Lung (tissue), 12 donors: Measurements from ENCODE around the gene FILIP1L. TPM values are rescaled to one million over a fixed set of nuclear protein-coding genes. Genes with fewer than 3 reads are reported as not detected.

ENCODE experiments used
- ATAC-seq: fragments of 200-7000 bp; cut with Tn5 transposase; one replicate; pipeline ENCODE4 v1.9.1; 2020; ENCODE audit warnings: moderate number of reproducible peaks; ENCODE audit not compliant: insufficient read depth, low FRiP score
- DNase-seq, 3 donors: peaks; one replicate each; pipeline ENCODE4 v3.0.0-alpha.2; 2013 to 2017
- H3K27ac ChIP-seq, 2 donors: one replicate each; pipeline ENCODE4 v1.5.1; 2013; ENCODE audit warnings: mild to moderate bottlenecking in 2 of 2, moderate library complexity in 2 of 2, control low read depth in 1 of 2, inconsistent platforms in 1 of 2, low read depth in 1 of 2, low read length in 1 of 2
- H3K27me3 ChIP-seq, 3 donors: one replicate each; pipeline ENCODE4 v1.5.1; 2013; ENCODE audit warnings: low read length in 2 of 3; ENCODE audit not compliant: control insufficient read depth in 3 of 3, insufficient read depth in 3 of 3
- H3K36me3 ChIP-seq, 4 donors: one replicate each; pipeline ENCODE4 v1.5.1; 2013; ENCODE audit warnings: low read length in 4 of 4, mild to moderate bottlenecking in 1 of 4, moderate library complexity in 1 of 4; ENCODE audit not compliant: control insufficient read depth in 4 of 4, insufficient read depth in 4 of 4
- H3K4me1 ChIP-seq, 5 donors: one replicate each; pipeline ENCODE4 v1.5.1; 2013; ENCODE audit warnings: low read length in 5 of 5, mild to moderate bottlenecking in 2 of 5, moderate library complexity in 1 of 5; ENCODE audit not compliant: control insufficient read depth in 5 of 5, insufficient read depth in 5 of 5
- H3K4me3 ChIP-seq: one replicate; pipeline ENCODE4 v1.5.1; 2013; ENCODE audit warnings: mild to moderate bottlenecking, control low read depth, moderate library complexity
- H3K9ac ChIP-seq, 2 donors: one replicate each; pipeline ENCODE4 v1.5.1; 2013; ENCODE audit warnings: low read length in 2 of 2, control low read depth in 1 of 2; ENCODE audit not compliant: insufficient read depth in 1 of 2
- H3K9me3 ChIP-seq, 4 donors: one replicate each; pipeline ENCODE4 v1.5.1; 2013; ENCODE audit warnings: low read length in 3 of 4, mild to moderate bottlenecking in 1 of 4, moderate library complexity in 1 of 4; ENCODE audit not compliant: control insufficient read depth in 4 of 4, insufficient read depth in 3 of 4
- WGBS, 2 donors: extraction: QIAGEN DNeasy Blood & Tissue Kit; methylation state at CpG; one replicate each; pipeline ENCODE4 v1.1.7; 2013; 5-methylcytosine and 5-hydroxymethylcytosine counted together
- polyA plus RNA-seq, 2 donors: library from polyadenylated mRNA; stranded (reverse); fragments of 200-250 nt; gene quantifications; one replicate each; pipeline ENCODE4 v1.2.1, GENCODE V29; 2013
- total RNA-seq, 2 donors: library from RNA; depleted of rRNA in 1 of 2; stranded (reverse); fragments of >200 nt in 1 of 2; gene quantifications; one replicate each; pipeline ENCODE4 v1.2.1, GENCODE V29; 2014 to 2021
- TF ChIP-seq, protein P1 (sequence below): IDR thresholded peaks from 2 replicates; pipeline ENCODE4 v1.5.1; 2012; ENCODE audit warnings: mild to moderate bottlenecking; ENCODE audit errors: control extremely low read depth, extremely low read depth
- donor health status: control.
- donor health status: control.
- donor health status: Bipolar disorder and iron deficiency.
- donor health status: healthy.
- donor health status: DM: yes; HTN: yes; CAD: no.

The FILIP1L gene
- total and polyA plus RNA-seq, 4 donors = 8.3 to 27.8 (median 22.5) TPM

DNA sequence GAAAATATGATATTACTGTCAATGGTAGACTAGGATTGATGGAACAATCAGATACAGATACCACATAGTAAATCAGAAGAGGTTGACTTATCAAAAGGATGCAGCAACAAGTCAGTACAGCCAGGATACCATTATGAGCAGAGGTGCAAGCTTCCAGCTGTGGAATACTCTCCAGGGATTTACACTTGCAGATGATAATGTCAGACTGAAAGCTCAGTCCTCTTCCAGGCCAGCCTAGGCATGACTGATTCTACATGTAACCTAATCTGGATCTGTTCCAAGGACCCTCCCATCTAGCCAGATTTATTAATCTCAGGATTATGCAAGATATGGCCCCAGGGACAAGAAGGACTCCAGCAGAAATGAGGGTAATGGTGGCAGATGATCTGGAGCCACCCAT lies 8.2 kb downstream of the FILIP1L start:
- TF ChIP-seq, protein P1, sequence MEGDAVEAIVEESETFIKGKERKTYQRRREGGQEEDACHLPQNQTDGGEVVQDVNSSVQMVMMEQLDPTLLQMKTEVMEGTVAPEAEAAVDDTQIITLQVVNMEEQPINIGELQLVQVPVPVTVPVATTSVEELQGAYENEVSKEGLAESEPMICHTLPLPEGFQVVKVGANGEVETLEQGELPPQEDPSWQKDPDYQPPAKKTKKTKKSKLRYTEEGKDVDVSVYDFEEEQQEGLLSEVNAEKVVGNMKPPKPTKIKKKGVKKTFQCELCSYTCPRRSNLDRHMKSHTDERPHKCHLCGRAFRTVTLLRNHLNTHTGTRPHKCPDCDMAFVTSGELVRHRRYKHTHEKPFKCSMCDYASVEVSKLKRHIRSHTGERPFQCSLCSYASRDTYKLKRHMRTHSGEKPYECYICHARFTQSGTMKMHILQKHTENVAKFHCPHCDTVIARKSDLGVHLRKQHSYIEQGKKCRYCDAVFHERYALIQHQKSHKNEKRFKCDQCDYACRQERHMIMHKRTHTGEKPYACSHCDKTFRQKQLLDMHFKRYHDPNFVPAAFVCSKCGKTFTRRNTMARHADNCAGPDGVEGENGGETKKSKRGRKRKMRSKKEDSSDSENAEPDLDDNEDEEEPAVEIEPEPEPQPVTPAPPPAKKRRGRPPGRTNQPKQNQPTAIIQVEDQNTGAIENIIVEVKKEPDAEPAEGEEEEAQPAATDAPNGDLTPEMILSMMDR = no peak
- Histone ChIP-seq H3K9me3 (no peaks in the 10 kb centered on the region), H3K27ac (no peak overlapping the region), H3K27me3 (no peaks in the 10 kb centered on the region), H3K4me3 (no peak overlapping the region), H3K4me1 (peaks cover 6 to 42% (median 14%) of the 10 kb centered on the region in 5 donors), H3K36me3 (no peaks in the 10 kb centered on the region), H3K9ac (no peak overlapping the region)
- DNase-seq = no peak
- no peak for ATAC-seq

DNA sequence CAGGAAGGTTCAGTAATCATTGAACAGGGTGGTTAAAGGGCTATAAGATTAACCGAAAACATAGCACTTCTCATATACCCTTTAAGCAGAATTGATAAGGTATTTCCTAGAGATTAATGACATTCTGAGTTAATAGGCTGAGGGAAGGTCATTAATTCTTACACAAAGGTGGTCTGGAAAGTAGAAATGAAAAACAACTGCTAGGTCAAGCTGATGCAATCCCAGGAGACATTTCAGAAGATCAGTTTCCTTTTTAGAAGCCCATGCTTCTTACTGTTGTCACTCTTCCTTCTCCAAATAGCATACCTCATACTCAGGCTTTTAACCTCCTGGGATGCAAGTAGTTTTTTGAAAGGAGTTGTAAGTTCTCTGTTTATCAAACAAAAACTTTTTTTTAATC lies 8.8 kb downstream of the FILIP1L start:
- H3K27me3 ChIP-seq = no peaks in the 10 kb centered on the region
- H3K36me3 ChIP-seq = no peaks in the 10 kb centered on the region
- no peak overlapping the region for H3K4me3 ChIP-seq
- no peaks in the 10 kb centered on the region for H3K9me3 ChIP-seq
- ATAC-seq = no peak
- H3K4me1 ChIP-seq = peaks cover 6 to 42% (median 14%) of the 10 kb centered on the region in 5 donors
- H3K9ac ChIP-seq = no peak overlapping the region
- DNase-seq = no peak
- TF ChIP-seq, protein P1 = no peak
- 89 to 93% methylated on average over 1 of the region's 1 CpG for WGBS, 2 donors
- H3K27ac ChIP-seq = no peak overlapping the region

DNA sequence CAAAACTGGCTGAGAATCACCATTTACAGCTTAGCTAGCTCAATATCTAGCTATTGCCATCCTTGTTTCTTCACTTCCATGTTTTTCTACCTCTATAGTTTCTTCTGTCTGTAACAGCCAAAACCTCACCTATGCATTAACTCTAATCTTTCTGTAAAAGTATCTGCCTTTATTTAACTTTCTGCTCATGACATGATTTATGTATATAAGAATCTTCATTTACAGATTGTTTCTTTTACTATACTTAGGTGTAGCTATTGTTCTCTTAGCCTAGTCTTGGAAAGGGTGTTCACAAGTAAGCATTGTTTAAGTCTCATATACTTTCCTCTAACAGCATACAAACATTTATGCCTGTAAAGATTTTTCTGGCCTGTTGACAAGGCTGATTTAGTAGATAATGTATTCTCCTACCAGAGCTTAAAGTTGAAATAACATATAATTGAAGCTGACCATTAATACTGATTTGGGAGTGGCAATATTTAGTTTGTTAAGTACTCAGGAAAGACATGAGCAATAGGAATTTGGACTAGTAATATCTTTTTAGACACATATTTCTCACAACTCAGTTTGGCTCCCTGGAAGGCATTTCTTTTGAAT lies 9.4 kb downstream of the FILIP1L start:
- peaks cover 7 to 42% (median 14%) of the 10 kb centered on the region in 5 donors for H3K4me1 ChIP-seq
- DNase-seq = no peak
- ATAC-seq = no peak
- no peaks in the 10 kb centered on the region for H3K27me3 ChIP-seq
- no peak overlapping the region for H3K27ac ChIP-seq
- H3K9me3 ChIP-seq = no peaks in the 10 kb centered on the region
- no peak overlapping the region for H3K9ac ChIP-seq
- no peak overlapping the region for H3K4me3 ChIP-seq
- H3K36me3 ChIP-seq = no peaks in the 10 kb centered on the region
- TF ChIP-seq, protein P1 = no peak

DNA sequence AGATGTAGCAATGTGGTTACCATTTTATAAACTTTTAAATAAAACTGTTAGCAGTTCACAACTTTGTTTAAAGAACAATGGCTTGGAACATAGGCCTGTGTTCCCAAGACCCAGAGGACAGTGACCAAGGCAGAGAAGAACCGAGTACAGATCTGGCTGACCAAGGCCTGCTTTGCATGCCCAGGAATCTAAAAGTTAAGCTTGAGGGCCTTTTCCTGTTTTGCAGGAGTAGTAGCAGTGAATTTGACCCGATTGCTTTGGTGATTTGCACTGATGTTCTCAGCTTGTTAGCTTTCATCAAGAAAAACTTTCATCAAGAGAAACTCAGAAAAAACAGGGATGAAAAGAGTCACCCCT lies 9.9 kb downstream of the FILIP1L start:
- Histone ChIP-seq H3K27me3 (no peaks in the 10 kb centered on the region), H3K36me3 (no peaks in the 10 kb centered on the region), H3K9me3 (no peaks in the 10 kb centered on the region), H3K4me1 (peaks cover 7 to 42% (median 14%) of the 10 kb centered on the region in 5 donors), H3K9ac (no peak overlapping the region), H3K27ac (no peak overlapping the region), H3K4me3 (no peak overlapping the region)
- DNase-seq (no peak), ATAC-seq (no peak)
- TF ChIP-seq, protein P1 = no peak
- 85 to 96% methylated on average over 2 of the region's 2 CpGs for WGBS, 2 donors
